Lower lobe of right lung (tissue), 2 donors: Measurements from ENCODE around the gene SRXN1. TPM values are rescaled to one million over a fixed set of nuclear protein-coding genes. Genes with fewer than 3 reads are reported as not detected.
A peak's percentile ranks its signal among the peaks of the same experiment; 100 is the strongest.

Experiments
- ATAC-seq, 2 donors: fragments of 200-7000 bp; cut with Tn5 transposase; one replicate each; pipeline ENCODE4 v1.9.1; 2020 to 2022; ENCODE audit warnings: mild to moderate bottlenecking in 2 of 2, moderate library complexity in 2 of 2
- DNase-seq: peaks from one replicate; pipeline ENCODE4 v3.0.0-alpha.2; 2020
- H3K27ac ChIP-seq: fragments of 200-600 bp; one replicate; pipeline ENCODE4 v1.8.0; 2022
- H3K27me3 ChIP-seq: fragments of 200-600 bp; one replicate; pipeline ENCODE4 v1.8.0; 2022; ENCODE audit warnings: low read depth
- H3K36me3 ChIP-seq: fragments of 200-600 bp; one replicate; pipeline ENCODE4 v1.8.0; 2022; ENCODE audit warnings: mild to moderate bottlenecking
- H3K4me1 ChIP-seq: fragments of 200-600 bp; one replicate; pipeline ENCODE4 v1.8.0; 2022
- H3K4me3 ChIP-seq: fragments of 200-600 bp; one replicate; pipeline ENCODE4 v1.8.0; 2022; ENCODE audit warnings: mild to moderate bottlenecking
- H3K9me3 ChIP-seq: fragments of 200-600 bp; one replicate; pipeline ENCODE4 v1.8.0; 2022
- CTCF ChIP-seq: fragments of 200-600 bp; IDR thresholded peaks from one replicate; pipeline ENCODE4 v1.8.0; 2022; ENCODE audit warnings: antibody characterized with exemption, mild to moderate bottlenecking
- intact Hi-C: fragments of 100-400 bp; cut with DNase I; formaldehyde crosslinking; loops from one replicate; pipeline ENCODE4 v1.11.0; 2022
- total RNA-seq: library from RNA; stranded (reverse); fragmentation: NEBNext Ultra II Directional; extraction: Animal tissue kit (Norgen Biotek cat#: 25700); gene quantifications from one replicate; pipeline ENCODE4 v1.2.1, GENCODE V29; 2021
- donor health status: DM: no; HTN: yes; CAD: no; lungs with severe emphysema.

SRXN1 gene
- total RNA-seq, 1 donor from 2014 or later: 32.0 TPM

- TF ChIP-seq CTCF: no peak
- no peaks in the 10 kb centered on the region for H3K27me3 ChIP-seq
Observed at GRCh38 chr20:647479-648019, 5.5 kb downstream of the SRXN1 start.

DNA sequence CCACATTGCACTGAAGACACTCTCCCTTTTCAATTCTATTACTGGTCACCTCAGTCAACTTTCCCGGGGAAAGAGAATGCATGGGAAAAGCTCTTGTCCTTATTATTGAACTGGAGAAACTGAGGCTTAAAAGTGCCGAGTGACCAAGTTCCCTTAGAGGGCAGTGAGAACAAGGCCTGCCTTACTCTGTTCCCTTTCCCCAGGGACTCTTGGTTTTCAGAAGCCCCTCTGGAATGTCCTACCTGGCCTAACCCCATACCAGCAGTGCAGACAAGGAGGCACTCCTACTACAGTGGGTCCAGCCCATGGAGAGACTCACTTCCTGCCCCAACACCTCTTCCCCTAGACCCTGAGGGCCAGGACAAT lies 6.1 kb downstream of the SRXN1 start:
- intact Hi-C loops: no loop called here

More at GRCh38 chr20:647479-648019, 5.5 kb downstream of the SRXN1 start:
- Histone ChIP-seq H3K27ac (no peak overlapping the region), H3K4me1 (peaks cover 32% of the 10 kb centered on the region), H3K36me3 (peaks cover 36% of the 10 kb centered on the region), H3K4me3 (no peak overlapping the region), H3K9me3 (no peaks in the 10 kb centered on the region)
- DNase-seq (no peak), ATAC-seq (no peak)
- intact Hi-C loops: no loop called here

GRCh38 chr20:646107-646867 lies 6.7 kb downstream of the SRXN1 start:
- Histone ChIP-seq H3K4me1 (peaks cover 22% of the 10 kb centered on the region), H3K9me3 (no peaks in the 10 kb centered on the region), H3K27me3 (no peaks in the 10 kb centered on the region), H3K27ac (no peak overlapping the region), H3K4me3 (no peak overlapping the region), H3K36me3 (peaks cover 36% of the 10 kb centered on the region)
- intact Hi-C loops: no loop called here
- TF ChIP-seq CTCF: no peak
- ATAC-seq (no peak), DNase-seq (no peak)

More for the DNA sequence above, 6.1 kb downstream of the SRXN1 start:
- no peaks in the 10 kb centered on the region for H3K27me3 ChIP-seq
- H3K9me3 ChIP-seq: no peaks in the 10 kb centered on the region
- peaks cover 28% of the 10 kb centered on the region for H3K4me1 ChIP-seq
- H3K4me3 ChIP-seq: no peak overlapping the region
- H3K36me3 ChIP-seq: peaks cover 36% of the 10 kb centered on the region
- TF ChIP-seq CTCF: no peak
- ATAC-seq (no peak), DNase-seq (no peak)
- no peak overlapping the region for H3K27ac ChIP-seq

- TF ChIP-seq CTCF: peak; percentile 93
- Histone ChIP-seq H3K27ac (no peak overlapping the region), H3K4me1 (peaks cover 18% of the 10 kb centered on the region), H3K27me3 (no peaks in the 10 kb centered on the region), H3K4me3 (no peak overlapping the region), H3K9me3 (no peaks in the 10 kb centered on the region), H3K36me3 (peaks cover 34% of the 10 kb centered on the region)
- DNase-seq (peak; percentile 76), ATAC-seq (peak; percentile 86 to 87)
- intact Hi-C loops: no loop called here
Observed at GRCh38 chr20:645318-646106, 7.5 kb downstream of the SRXN1 start.

GRCh38 chr20:644692-645317 lies 8.2 kb downstream of the SRXN1 start:
- no peak overlapping the region for H3K27ac ChIP-seq
- H3K36me3 ChIP-seq: peaks cover 27% of the 10 kb centered on the region
- DNase-seq (no peak), ATAC-seq (no peak)
- TF ChIP-seq CTCF: no peak
- peaks cover 18% of the 10 kb centered on the region for H3K4me1 ChIP-seq
- no peaks in the 10 kb centered on the region for H3K9me3 ChIP-seq
- no peaks in the 10 kb centered on the region for H3K27me3 ChIP-seq
- H3K4me3 ChIP-seq: no peak overlapping the region
- intact Hi-C loops: no loop called here
